ENCODE results near the gene LRP2. TPM values are rescaled to one million over a fixed set of nuclear protein-coding genes. Genes with fewer than 3 reads are reported as not detected.

The LRP2 gene
- total and polyA plus RNA-seq, 2 of the 8 experiments (the other 6 are each of a cell fraction or from before 2014, with no cell fraction given), result 2.0 to 2.9 TPM

DNA sequence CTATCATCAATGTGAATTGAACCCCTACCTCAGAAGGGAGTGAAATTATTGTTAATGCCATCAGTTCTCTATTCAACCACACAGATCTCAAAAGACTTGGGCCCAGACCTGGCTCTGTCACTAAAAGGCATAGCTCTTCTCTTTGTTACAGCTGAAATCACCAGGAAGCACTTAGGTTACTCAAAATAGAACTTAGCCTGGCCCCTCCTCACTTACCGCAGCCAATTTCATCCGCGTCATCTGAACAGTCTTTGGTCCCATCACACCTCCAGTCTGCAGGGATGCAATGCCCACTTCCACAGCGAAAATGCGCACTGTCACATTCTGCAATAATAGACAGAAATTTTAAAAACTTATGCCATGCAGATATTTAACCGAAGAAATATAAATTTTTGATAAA lies 41.8 kb downstream of the LRP2 start:
- ChIA-PET POLR2A (ENCODE audit: partially characterized antibody) (no interaction called here), CTCF (ENCODE audit: partially characterized antibody) (no interaction called here)
- Histone ChIP-seq H2BK120ac (replicated peaks; ENCODE audit: low read depth, low read length) (no peak overlapping the region), H3K4ac (replicated peaks; ENCODE audit: insufficient read length, low read depth, low read length) (no peak overlapping the region), H4K5ac (ENCODE audit: insufficient read length, low read depth, low read length) (no peak overlapping the region), H3K14ac (ENCODE audit: insufficient read length) (no peak overlapping the region), H3K9me3 (ENCODE audit: insufficient read depth in 2 of 2, low read depth in 1 of 2, low read length in 1 of 2) (no peaks in the 10 kb centered on the region), H3K27me3 (replicated peaks in 1 of 4; ENCODE audit: control insufficient read depth in 3 of 4, extremely low read depth in 1 of 4, insufficient read depth in 3 of 4, low read length in 3 of 4) (no peaks in the 10 kb centered on the region), H4K91ac (replicated peaks; ENCODE audit: insufficient read length, low read length) (no peak overlapping the region), H2BK12ac (ENCODE audit: low read depth, low read length) (no peak overlapping the region), H3K18ac (ENCODE audit: extremely low read depth, low read length) (no peak overlapping the region), H3K4me2 (ENCODE audit: insufficient read depth in 1 of 2, low read depth in 2 of 2, low read length in 2 of 2) (no peak overlapping the region), H3K9ac (replicated peaks in 1 of 4; ENCODE audit: extremely low read depth in 1 of 4, low read depth in 3 of 4, low read length in 3 of 4) (no peak overlapping the region), H3K23ac (ENCODE audit: insufficient read length) (no peak overlapping the region), H4K20me1 (replicated peaks in 1 of 2; ENCODE audit: control insufficient read depth in 1 of 2, insufficient read depth in 2 of 2, low read length in 2 of 2) (no peaks in the 10 kb centered on the region), H3K27ac (ENCODE audit: low read depth, low read length) (no peak overlapping the region), H2BK15ac (ENCODE audit: low read length) (no peak overlapping the region), H3K79me2 (ENCODE audit: control insufficient read depth in 1 of 2, insufficient read depth in 2 of 2, low read length in 2 of 2) (no peaks in the 10 kb centered on the region), H3K4me1 (replicated peaks in 1 of 4; ENCODE audit: control insufficient read depth in 3 of 4, insufficient read depth in 4 of 4, low read length in 3 of 4) (no peaks in the 10 kb centered on the region), H3K4me3 (ENCODE audit: extremely low read depth in 1 of 4, insufficient read depth in 2 of 4, low read depth in 3 of 4, low read length in 4 of 4) (no peak overlapping the region), H2AFZ (ENCODE audit: low read length) (no peak overlapping the region), H4K8ac (ENCODE audit: extremely low read depth, insufficient read depth, low read length) (no peak overlapping the region; the same call in 1 of the 2 replicates), H2BK20ac (ENCODE audit: low read length) (no peak overlapping the region), H2AK5ac (ENCODE audit: low read depth, low read length) (no peak overlapping the region), H3K36me3 (ENCODE audit: control insufficient read depth in 2 of 4, insufficient read depth in 4 of 4, low read length in 3 of 4) (no peaks in the 10 kb centered on the region), H3K56ac (replicated peaks; ENCODE audit: insufficient read length, low read depth, low read length) (no peak overlapping the region), H3K79me1 (ENCODE audit: low read depth, low read length) (no peaks in the 10 kb centered on the region), H2BK5ac (ENCODE audit: low read depth, low read length) (no peak overlapping the region), H3K23me2 (ENCODE audit: low read depth, low read length) (no peaks in the 10 kb centered on the region)
- DNase-seq (ENCODE audit: low read depth in 1 of 2, low spot score in 2 of 2), result no peak
- 92% methylated on average over 6 of the region's 6 CpGs; no CpG with 5 or more reads in 1 of the 2 experiments for WGBS, 2 experiments (ENCODE audit: extremely low coverage in 1 of 2, insufficient coverage in 1 of 2, insufficient read length in 1 of 2, insufficient replicate concordance in 2 of 2, low coverage in 1 of 2, low lambda C conversion rate in 2 of 2, missing lambda C conversion rate in 1 of 2)
- no peak for FAIRE-seq
- TF ChIP-seq CBX5 (IDR thresholded peaks at IDR 0.05; ENCODE audit: low read depth, low read length) (no peak), BCL11A (IDR thresholded peaks at IDR 0.05; ENCODE audit: low read depth in 2 of 2, low read length in 2 of 2) (no peak), SUZ12 (IDR thresholded peaks at IDR 0.05; ENCODE audit: low read length) (no peak), ZNF274 (IDR thresholded peaks at IDR 0.05; ENCODE audit: borderline replicate concordance, extremely low read depth, low read length) (no peak), JUND (IDR thresholded peaks at IDR 0.05; ENCODE audit: low read length) (no peak), SRF (IDR thresholded peaks at IDR 0.05; ENCODE audit: low read depth, low read length) (no peak), PHF8 (conservative IDR thresholded peaks at IDR 0.05; ENCODE audit: low read depth, low read length) (no peak), TEAD4 (IDR thresholded peaks at IDR 0.05; ENCODE audit: low read depth, low read length) (no peak), CBX8 (IDR thresholded peaks at IDR 0.05; ENCODE audit: borderline replicate concordance, low read depth, low read length) (no peak), CREB1 (IDR thresholded peaks at IDR 0.05) (no peak), NANOG (IDR thresholded peaks at IDR 0.05; ENCODE audit: insufficient read depth, low read depth, low read length, poor library complexity, severe bottlenecking) (no peak)
- TF ChIP-seq, protein P1, sequence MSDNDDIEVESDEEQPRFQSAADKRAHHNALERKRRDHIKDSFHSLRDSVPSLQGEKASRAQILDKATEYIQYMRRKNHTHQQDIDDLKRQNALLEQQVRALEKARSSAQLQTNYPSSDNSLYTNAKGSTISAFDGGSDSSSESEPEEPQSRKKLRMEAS (IDR thresholded peaks at IDR 0.05), result no peak
- TF ChIP-seq, protein P2, sequence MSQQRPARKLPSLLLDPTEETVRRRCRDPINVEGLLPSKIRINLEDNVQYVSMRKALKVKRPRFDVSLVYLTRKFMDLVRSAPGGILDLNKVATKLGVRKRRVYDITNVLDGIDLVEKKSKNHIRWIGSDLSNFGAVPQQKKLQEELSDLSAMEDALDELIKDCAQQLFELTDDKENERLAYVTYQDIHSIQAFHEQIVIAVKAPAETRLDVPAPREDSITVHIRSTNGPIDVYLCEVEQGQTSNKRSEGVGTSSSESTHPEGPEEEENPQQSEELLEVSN (IDR thresholded peaks at IDR 0.05), result no peak

Measured in H1 (cell line).